GM18873 (cell line): ENCODE data around the gene MAPRE2.

Source experiments
- ATAC-seq: cut with Tn5 transposase; IDR thresholded peaks from one replicate; pipeline ENCODE4 v1.9.1; 2021; ENCODE audit warnings: mild to moderate bottlenecking, moderate library complexity, moderate number of reproducible peaks; ENCODE audit not compliant: unreplicated experiment, low FRiP score

Gene MAPRE2

GRCh38 chr18:35030277-35030989 lies 10.8 kb upstream of the MAPRE2 start:
- ATAC-seq, result peak; percentile 43

DNA sequence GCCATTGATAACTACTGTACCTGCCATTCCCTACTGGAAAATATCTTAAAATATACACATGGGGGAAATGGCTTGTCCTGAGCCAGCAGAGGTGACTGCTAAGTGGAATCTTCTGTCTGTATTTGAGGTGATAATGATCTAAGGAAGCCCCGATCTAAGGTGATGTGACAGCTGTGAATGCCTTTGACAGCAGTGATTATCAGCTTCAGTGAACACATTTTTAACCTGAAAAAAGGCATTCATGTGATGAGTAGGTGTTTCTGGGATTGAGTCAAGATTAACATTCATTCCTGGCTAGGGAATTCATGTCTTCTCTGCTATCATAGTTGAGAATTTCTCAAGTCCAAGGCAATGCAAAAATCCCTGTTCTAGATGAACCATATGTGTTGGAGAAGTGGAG lies 9.1 kb upstream of the MAPRE2 start:
- no peak for ATAC-seq

DNA sequence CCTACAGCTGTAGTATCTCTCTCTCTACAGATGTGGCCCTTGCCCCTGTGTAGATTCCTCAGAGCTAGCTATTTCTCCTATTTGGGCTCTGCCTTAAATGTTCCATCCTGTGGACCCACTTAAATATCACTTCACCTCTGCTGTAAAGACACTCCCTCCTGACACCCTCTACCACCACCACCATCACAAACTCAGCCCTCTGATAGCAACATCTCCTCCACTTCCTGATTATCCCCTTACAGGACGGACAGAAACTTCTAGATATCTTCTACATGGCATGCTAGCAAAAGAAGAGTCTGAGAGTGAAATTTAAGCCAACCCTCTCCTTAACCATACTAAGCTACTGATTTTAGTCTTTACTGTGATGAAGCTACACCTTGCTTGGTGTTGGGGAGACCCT lies 3.2 kb upstream of the MAPRE2 start:
- no peak for ATAC-seq

- ATAC-seq, result peak; percentile 38
Observed at GRCh38 chr18:35038881-35039491, 2.2 kb upstream of the MAPRE2 start.

DNA sequence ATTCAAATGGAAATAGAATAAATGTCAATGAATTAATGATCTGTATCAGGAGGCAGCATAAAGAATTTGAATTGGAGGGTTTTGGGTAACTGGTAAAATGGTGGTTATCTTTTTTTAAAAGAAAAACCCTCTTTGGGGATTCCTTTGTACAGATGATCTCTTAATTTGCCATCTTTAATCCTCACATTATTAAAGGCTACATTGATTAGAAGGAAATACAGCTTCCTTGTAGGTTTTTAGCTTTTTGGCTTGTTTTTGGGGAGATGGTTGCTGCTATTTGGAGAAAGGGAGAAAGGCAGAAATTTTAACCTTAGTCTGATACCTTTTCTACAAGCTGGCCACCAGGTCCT lies 600 bp upstream of the MAPRE2 start:
- no peak for ATAC-seq

- ATAC-seq, result no peak
Observed at GRCh38 chr18:35041815-35042387, 688 bp downstream of the MAPRE2 start.

- ATAC-seq, result no peak
Observed at GRCh38 chr18:35042389-35043071, 1.3 kb downstream of the MAPRE2 start.

GRCh38 chr18:35043207-35043606 lies 2.0 kb downstream of the MAPRE2 start:
- no peak for ATAC-seq

- no peak for ATAC-seq
Observed at GRCh38 chr18:35045121-35045520, 3.9 kb downstream of the MAPRE2 start.

DNA sequence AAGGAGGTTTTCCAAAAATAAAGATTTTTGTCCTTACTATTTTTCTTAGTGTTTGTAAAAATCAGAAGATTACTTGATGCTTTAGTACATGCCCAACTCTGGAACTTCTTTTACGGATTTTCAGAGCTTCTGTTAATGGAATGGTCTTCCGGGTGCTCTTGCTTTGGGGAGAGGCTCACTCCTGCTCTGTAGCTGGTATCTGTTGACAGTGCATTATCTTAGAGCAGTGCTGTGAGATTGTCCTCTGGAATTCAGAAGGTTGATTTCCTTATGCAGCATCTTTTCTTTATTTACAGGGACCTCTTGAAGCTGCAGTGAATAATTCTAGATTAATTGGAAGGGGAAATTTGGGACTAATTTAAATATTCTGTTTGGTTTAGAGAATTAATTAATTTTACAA lies 4.6 kb downstream of the MAPRE2 start:
- ATAC-seq, result no peak

DNA sequence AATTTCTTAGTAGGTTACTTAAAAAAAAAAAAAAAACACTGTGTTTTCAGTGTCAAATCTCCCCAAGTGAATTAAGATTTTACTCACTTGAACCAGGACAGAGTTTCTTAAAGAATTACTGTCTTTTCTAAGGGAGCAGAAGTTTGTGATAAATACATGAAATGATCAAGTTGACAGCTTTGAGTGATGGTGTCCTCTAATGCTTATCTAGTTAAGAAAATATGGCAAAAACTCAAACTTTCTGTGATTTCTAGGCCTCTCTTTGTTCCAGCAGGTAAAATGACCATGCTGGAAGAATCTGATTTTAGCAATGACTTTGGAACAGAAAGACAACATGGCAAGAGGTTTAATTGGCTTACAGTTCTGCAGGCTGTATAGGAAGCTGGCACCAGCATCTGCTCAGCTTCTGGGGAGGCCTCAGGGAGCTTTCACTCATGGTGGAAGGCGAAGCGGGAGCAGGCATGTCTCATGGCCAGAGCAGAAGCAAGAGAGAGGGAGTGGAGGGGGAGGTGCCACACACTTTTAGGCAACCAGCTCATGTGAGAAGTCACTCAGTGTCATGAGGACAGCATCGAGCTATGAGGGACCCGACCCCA lies 6.6 kb downstream of the MAPRE2 start:
- no peak for ATAC-seq

DNA sequence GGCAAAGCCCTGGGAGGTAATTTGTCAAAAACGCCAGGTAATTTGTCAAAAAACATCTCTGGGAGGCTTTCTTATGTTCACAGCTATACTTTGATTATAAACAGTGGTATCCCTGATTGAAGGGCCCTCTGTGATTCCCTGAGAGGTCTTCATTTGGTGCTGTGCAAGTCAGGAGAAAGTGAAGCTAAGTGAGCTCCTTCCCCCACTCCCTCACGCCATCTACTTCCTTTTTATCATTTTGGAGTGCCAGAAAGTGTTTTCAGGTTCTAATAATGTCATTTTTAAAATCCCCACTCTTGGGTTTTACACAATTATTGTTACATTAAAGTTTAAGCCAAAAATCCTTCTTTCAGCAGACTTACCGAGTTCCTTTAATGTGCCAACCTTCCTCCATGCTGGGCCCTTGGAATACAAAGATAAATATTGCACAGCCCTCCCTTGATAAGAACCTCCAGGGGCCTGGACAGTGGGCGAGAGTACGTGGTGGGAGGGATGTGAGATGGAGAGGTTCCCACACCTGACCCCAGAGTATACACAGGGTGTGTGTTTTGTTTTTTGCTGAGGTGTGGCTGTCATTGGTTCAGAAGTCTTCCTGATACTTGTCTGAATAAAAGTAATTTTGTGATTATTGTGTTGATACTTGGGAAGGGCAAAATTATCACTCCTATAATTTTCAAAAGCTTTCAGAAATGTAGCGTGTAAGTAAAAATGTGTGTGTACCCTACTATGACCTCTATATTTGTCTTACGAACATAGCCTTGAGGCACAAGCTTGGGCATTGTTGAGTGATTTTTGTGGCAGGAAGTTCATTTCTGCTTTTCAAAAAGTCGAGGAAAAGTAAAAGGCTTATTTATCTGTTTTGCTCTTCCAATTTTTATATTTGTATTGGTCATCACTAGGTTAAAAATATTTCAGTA lies 8.2 kb downstream of the MAPRE2 start:
- ATAC-seq, result no peak

GRCh38 chr18:35050028-35050546 lies 8.9 kb downstream of the MAPRE2 start:
- no peak for ATAC-seq

DNA sequence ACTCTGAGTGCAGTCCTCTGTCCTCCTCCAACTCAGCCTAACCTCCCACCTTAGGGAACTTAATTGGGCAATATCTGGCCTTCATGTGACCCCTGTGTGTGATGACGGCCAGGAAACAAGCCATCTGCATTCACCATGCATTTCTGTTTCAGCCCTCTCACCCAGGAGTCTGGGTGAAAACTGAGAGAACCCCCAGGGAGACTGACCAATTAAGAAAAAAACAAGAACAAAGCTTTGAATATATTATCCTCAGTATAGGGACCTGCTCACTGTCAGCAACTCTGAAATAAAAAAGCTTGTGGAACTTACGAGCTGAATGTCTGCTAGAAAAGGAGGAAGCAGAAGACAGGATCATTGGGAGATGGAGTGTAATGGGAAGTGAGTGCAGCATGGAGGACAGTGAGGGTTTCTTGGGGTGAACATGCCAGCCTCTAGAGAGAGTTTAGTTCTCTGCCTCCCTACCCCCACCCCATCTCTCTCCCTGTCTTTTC lies 9.5 kb downstream of the MAPRE2 start:
- ATAC-seq, result no peak

DNA sequence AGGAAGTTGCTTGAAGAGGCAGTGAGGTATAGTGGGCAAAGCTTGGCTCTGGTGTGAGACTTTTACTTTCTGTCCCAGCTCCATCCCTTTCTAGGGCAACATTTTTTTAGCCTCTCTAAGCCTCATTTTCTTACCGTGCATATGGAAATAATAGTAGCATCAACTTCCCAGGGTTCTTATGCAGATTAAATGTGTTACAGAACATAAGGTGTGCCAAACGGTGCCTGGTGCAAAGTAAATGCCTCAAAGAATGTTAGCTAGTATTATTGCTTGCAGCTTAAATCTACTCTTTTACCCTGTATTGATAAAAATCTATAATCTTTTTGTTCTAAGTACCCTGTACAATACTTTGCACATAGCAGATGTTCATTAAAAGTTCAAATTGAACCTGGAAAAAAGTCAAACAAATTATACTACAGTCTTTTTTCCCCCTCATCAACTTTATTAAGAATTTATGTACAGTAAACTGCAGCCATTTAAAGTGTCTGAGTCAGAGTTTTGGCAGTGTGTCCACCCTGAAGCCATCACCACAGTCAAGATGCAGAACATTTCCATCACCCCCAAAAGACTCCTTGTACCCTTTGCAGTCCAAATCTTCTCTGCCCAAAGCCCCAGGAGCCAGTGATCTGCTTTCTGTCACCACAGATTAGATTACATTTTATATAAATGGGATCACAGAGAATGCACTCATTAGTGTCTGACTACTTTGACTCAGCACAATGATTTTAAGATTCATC lies 10.6 kb downstream of the MAPRE2 start:
- ATAC-seq, result no peak

DNA sequence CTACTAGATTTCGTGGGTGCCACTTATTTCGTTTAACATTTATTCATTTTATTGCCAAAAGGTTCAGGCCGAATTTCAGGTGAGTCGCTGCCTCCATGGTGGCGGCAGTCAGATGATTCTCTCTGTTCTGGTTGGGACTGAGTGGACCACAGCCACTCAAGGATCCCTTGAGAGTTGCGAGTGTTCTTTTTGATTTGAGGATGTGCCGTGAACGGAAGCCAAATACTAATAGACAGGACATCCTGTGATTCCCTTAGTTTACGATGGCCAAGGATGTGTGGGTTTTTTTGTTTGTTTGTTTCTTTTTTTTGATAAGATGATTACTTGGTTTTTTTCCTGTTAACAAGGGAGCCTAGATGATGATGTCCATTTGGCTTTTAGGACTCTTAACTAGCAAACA lies 13.2 kb downstream of the MAPRE2 start:
- ATAC-seq, result no peak

DNA sequence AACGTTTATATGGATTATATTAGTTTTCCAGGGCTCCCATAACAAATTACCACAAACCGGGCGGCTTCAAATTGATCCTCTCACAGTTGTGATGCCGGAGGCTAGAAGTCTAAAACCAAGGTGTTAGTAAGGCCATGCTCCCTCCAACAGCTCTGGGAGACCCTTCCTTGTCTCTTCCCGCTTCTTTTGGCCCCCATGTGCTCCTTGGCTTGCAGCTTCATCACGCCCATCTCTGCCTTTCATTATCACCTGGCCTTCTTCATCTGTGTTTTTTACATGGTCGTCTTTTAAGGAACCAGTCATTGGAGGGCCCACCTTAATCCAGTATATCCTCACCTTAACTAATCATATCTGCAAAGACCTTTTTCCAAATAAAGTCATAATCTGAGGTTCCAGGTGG lies 13.9 kb downstream of the MAPRE2 start:
- no peak for ATAC-seq

- no peak for ATAC-seq
Observed at GRCh38 chr18:35055726-35056125, 14.5 kb downstream of the MAPRE2 start.

DNA sequence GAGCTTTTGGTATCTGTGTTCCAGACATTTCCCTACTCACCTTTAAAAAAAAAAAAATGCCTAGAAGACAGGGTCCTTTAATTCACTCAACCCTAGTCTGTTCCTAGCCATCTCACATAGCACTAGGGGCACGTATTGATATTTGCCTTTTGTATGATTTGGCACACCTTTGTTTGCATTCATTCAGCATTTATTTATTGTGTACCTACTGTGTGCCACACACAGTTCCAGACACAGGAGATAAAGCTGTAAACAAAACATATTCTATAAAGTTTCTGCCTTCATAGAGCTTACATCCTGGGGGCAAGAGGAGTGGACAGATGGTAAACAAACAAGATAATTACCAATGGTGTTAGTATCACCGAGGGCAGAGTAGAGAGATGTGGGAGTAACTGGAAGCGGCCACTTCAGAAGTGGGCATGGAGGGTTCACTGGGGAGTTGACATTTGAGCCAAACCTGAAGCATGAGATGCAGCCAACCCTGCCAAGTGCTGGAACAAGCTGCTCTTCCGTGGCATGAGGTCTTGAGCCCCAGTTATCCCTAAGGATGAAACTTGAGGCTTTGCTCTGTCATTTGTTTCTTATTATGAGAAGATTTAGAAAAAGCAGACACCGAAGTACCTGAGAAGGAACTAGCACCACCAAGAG lies 18.2 kb downstream of the MAPRE2 start:
- ATAC-seq, result no peak
